GM21737 (cell line): ENCODE results near the gene GIN1.
"Not testable (repeated sequence)": the region's sequence is repeated elsewhere in the genome, so short reads cannot be mapped to it uniquely, and the experiment has no call there.

ENCODE experiments used
- ATAC-seq: cut with Tn5 transposase; IDR thresholded peaks from one replicate; pipeline ENCODE4 v1.9.1; 2021; ENCODE audit warnings: mild to moderate bottlenecking, moderate library complexity; ENCODE audit not compliant: unreplicated experiment

The GIN1 gene

DNA sequence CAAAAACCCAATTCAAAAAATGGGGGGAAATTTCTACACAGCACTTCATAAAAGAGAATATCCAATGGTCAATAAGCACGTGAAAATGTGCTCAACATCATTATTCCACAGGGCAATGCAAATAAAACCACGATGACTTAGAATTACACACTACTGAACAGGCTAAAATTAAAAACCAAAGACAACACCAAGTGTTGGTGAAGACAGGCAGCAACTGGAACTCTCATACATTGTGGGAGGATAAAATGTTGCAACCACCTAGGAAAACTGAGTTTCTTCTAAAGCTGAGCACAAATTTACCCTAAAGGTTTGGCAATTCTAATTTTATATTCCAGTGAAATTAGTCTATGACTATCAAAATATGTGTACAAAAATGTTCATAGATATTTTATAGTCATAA lies 9.5 kb downstream of the GIN1 start:
- no peak for ATAC-seq

DNA sequence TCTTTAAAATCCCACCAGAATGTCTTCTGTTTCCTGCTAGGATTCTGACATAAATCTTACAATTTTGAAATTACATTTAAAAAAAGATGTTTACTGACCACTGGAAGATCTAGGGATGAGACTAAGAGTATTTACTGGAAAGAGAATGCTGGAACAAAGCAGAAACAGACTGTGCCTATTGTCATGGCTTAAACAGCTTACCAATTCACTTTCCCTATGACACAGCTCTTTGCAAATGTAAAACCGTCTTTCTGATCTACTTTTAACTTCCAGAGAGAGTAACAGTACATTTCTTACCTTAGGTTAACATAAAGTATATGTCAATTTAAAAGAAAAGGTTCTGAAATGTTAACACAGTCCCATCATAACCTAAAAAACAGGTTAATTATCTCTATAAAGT lies 10.7 kb downstream of the GIN1 start:
- no peak for ATAC-seq

DNA sequence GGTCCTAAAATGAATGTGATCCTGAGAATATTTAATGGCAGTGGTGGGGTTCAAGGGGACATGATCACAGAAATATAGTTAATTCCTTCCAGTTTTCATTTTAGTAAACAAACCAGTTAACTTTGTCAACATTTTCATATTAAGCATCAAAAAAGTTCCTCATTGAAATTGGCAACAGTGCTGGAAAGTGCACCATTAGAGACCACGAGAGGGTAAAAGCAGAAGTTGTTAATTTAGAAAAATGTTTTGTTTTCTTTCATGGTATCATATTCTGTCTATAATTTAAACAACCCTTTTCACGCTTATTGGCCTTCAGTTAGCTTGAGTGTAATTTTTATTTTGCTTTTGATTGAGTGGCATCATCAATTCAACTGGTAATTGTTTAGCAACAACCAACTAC lies 11.9 kb downstream of the GIN1 start:
- ATAC-seq = no peak

DNA sequence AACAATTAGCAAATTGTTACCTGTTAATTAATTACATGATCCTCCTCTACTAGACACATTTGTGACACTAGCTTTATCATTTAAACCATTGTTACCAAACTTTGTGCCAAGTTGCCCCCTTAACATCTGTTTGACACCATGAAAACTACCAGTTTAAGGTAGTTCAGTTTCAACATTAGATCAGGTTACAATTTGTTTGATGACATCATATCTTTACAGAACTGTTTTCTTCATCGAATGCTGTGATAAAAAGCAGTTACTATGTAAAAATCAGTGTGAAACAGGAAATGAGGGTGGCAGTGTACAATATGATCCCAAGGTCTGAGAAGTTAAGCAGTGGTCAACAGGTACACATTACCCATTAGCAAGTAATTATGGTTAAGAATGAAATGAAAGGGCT lies 17.7 kb downstream of the GIN1 start:
- no peak for ATAC-seq

DNA sequence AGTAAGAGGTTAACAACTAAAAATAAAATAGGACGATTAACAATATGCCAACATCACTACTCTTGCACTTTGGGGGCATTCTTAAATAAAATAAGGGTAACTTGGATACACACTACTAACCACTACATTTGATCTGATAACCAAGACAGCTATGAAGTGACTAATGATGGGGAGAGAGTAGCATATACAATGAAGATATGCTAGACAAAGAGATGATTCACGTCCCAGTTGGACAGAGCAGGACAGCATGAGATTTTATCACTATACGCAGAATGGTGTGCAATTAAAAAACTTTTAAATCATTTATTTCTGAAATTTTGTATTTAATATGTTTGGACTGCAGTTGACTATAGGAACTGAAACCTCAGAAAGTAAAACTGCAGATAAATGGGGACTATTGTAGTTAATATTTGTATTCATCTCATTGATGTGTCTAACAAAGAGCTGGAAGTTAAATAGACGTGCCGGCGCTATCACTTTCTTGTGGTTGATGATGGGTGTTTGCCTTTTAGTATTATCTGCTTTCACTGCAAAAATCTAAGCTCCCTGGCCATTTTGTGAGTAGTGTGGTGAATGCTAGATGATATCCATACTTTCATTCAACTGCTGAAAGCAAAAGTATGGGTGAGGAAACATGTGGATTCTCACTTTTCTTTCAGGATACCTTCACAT lies 18.7 kb downstream of the GIN1 start:
- no peak for ATAC-seq

DNA sequence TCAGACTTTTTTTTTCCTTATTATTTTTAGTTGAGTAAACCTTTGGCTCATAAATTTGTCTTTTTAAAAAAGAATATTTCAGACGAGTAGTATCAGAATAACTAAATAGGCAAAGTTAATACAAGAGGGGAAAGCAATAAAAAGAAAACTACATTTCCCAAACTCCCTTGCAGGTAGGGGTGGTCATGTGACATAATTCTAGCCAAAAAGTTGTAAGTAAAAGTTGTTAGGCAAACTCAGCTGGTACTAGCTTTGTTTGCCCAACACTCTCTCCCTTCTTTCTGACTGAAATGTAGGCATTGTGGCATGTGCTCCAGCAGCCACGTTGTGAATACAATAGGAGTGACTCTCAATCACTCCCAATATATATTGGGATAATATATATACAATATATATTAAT lies 20.9 kb downstream of the GIN1 start:
- ATAC-seq = no peak

DNA sequence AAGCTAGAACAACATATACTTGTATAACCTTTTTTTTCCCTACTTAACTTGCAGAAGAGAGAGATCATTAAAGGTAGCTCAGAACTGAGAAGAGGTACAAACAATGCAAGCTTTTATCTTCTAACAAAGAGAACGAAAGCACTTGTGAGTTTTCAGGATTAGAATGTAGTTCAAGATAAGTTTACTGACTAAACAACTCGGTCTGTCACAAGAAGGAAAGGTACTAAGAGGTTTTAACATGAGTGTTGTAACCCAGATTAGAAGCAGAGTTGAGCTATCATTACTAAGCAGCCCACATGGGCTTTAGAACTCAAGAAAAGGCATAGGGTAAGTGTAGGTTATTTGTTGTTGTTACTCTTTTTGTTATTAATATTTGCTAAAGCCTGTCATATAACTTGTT lies 25.2 kb downstream of the GIN1 start:
- ATAC-seq = no peak

DNA sequence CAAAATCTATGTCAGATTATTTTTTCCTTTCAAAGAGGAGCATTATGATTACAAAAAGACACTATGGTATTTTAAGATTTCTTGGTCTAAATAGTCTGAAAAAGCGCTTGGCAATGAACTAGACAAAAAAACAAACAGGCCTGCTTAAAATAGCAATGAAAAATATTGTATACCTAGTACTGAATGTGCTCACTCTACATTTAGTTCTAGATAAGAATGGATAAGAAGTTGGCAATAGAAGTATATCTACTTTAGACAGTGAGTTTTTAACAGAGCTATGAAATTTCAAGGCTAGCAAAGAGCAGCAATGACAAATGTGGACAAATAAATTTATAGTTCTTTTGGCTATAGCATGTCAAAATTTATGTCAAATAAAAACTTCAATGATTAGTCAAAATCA lies 26.2 kb downstream of the GIN1 start:
- no peak for ATAC-seq

DNA sequence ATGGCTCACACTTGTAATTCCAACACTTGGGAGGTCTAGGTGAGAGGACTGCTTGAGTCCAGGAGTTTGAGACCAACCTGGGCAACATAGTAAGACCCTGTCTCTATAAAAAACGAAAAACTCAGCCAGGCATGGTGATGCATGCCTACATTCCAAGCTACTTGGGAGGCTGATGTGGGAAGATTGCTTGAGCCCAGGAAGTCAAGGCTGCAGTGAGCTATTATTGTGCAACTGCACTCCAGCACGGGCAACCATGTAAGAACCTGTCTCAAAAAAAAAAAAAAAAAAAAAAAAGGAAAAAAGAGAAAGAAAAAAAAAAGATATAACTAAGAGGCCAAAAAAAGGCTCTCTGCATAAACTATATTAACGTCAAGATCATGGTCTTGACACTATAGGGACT lies 27.3 kb downstream of the GIN1 start:
- no peak for ATAC-seq

DNA sequence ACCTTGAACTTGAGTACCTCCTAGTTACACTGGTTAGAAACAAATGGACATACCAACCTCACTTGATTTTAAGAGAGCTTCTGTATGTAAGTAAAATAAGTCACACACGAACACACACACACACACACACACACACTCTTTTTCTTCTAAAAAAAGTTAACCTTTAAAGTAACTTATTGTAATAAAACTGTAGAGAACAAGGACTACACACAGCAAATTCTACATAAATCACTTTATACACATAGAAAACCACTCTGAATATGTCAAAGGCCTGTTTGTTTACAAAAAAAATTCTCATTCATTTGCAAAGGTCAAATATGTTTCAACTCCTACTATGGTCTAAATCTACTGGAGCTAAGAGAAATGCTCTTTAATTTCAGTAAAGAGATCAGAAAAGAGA lies 29.1 kb downstream of the GIN1 start:
- ATAC-seq = no peak

DNA sequence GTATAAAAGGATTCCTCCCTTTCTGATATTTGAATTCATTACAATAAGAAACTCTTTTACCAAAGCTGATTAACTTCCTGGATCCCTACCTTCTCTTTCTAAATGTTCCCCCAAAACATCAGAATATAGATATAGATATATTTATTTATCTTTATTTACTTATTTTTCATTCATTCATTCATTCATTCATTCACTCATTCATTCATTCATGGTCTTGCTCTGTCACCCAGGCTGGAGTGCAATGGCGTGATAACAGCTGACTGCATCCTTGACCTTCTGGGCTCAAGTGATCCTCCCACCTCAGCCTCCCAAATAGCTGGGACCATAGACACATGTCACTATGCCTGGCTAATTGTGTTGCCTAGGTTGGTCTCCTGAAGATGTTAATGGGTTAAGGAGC lies 30.7 kb downstream of the GIN1 start:
- no peak for ATAC-seq

DNA sequence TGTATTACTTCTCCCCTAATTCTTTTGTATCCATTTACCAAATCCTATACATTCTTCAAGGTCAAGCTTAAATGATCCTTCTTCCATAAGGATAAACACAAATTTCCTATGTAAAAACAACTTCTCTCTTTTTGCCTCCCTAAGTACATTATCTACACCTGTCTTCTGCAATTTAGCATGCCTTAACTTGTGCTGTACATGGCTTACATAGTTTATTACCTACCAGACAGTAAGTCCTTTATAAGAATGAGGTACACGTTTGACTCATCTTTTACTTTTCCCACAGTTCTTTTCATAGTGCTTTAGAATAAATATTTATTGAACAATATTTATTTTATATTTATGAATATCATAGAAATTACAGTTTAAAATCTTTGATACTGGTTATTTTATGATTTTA lies 33.4 kb downstream of the GIN1 start:
- no peak for ATAC-seq

DNA sequence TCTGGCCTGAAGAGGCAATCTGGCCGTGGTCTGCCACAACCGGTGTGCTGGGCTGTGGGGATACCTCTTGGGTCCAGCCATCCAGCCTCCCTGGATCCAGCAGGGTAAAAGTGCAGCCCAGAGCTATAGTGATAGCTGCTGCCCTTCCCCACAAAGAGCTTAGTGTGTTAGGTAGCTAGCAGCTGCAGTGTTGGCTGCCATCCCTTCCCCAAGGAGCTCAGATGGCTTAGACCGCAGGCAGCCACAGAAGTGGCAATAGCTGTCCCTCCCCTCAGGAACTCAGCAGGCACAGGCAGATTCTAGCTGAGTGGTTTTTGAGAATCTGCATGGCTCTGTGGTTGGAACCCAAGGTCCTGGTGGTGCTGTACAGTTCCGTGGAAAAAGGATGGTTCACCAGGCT lies 40.1 kb downstream of the GIN1 start:
- no peak for ATAC-seq

DNA sequence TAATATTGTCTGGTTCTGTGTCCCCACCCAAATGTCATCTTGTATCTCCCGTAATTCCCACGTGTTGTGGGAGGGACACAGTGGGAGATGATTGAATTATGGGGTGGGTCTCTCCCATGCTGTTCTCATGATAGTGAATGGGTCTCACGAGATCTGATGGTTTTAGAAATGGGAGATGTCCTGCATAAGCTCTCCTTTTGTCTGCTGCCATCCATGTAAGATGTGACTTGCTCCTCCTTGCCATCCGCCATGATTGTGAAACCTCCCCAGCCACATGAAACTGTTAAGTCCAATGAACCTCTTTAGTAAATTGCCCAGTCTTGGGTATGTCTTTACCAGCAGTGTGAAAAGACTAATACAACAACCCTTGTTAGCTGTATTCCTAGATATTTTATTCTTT lies 44.5 kb downstream of the GIN1 start:
- ATAC-seq = no peak

DNA sequence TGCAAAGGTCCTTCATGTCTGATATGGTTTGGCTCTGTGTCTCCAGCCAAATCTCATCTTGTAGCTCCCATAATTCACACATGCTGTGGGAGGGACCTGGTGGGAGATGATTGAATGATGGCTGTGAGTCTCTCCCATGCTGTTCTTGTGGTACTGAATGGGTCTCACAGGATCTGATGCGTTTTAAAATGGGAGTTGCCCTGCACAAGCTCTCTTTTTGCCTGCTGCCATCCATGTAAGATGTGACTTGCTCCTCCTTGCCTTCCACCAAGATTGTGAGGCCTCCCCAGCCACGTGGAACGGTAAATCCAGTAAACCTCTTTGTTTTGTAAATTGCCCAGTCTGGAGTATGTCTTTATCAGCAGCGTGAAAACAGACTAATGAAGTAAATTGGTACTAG lies 46.4 kb downstream of the GIN1 start:
- ATAC-seq = not testable (repeated sequence)

DNA sequence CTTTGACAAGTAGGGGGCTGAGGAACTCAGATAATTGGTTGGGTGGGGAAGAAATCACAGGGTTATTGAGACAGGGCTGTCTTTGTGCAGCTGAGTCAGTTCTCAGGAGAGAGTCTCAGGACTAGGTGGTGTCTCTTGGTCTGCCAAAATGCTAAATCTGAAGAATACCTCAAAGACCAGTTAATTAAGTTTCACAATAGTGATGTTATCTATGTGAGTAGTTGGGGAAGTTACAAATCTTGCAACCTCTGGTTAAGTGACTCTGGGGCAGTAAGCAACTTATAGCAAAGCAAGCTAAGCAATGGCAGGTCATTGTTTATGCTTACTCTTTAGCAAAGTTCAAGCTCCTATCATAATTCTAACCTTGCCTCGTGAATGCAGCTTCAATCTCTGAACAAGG lies 53.6 kb downstream of the GIN1 start:
- ATAC-seq = no peak

DNA sequence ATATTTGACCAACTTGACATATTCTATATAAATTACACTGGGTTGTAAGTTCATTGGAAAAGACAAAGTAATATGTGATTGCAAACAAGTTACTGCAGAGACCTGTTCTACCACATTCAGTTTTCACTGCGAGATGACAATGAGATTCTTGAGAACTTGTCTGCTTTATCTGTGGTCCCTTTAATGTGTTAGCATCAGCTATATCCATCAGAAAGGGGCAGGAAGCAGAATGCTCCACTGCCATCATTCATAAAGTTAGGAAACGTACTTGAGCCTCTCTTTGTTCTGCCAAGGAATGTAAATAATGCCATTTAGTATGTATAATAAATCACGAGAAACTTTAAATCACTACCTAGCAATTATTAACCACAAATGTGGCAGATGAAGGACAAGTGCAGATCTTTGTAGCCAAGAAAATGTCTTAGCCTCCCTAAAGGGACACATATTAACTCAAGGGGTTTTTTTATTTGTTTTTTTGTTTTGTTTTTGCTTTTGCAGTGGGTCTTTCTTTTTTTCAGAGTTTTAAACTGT lies 59.4 kb downstream of the GIN1 start:
- no peak for ATAC-seq

DNA sequence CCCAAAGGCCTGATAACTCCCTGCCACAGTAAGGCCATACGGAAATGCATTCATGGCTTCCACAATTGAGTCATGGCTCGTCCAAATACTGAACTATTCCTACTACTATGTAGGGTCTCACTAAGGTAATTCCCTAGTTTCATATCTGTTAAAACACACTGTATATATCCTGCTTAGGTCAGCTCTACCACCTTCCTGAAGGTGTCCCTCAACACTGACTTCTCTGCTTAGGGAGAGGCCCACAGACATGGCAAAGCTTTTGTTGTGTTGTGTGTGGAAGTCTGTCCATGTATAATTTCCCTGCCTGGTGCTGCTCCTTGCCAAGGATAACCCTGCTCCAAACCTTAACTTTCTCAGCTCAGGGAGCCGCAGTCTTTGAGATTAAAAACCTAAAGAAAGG lies 60.4 kb downstream of the GIN1 start:
- no peak for ATAC-seq

DNA sequence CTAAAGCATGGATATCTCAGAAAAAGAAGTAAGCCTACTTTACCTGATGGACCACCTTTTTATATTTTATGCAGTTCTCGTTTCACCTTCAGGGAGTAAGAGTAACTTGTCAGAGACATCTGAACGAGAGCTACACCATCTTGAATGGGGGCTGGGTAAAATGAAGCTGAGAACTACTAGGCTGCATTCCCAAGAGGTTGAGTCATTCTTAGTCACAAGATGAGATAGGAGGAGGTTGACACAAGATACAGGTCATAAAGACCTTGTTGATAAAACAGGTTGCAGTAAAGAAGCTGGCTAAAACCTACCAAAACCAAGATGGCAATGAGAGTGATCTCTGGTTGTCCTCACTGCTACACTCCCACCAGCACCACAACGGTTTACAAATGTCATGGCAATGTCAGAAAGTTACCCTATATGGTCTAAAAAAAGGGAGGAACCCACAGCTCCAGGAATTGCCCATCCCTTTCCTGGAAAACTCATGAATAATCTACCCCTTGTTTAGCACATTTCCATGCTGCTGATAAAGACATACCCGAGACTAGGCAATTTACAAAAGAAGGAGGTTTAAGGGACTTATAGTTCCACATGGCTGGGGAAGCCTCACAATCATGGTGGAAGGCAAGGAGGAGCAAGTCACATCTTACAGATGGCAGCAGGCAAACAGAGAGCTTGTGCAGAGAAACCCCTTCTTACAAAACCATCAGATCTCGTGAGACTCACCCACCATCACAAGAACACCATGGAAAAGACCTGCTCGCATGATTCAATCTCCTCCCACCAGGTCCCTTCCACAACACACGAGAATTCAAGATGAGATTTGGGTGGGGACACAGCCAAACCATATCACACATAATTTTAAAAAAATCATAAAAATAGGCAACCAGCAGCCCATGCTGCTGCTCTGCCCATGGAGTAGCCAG lies 62.5 kb downstream of the GIN1 start:
- ATAC-seq = no peak

DNA sequence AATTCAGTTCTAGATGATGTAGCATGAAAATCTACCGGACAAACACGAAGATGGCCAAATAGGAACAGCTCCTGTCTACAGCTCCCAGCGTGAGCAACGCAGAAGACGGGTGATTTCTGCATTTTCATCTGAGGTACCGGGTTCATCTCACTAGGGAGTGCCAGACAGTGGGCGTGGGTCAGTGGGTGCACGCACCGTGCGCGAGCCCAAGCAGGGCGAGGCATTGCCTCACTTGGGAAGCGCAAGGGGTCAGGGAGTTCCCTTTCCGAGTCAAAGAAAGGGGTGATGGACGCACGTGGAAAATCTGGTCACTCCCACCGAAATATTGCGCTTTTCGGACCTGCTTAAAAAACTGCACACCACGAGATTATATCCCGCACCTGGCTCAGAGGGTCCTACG lies 73.2 kb downstream of the GIN1 start:
- not testable (repeated sequence) for ATAC-seq

DNA sequence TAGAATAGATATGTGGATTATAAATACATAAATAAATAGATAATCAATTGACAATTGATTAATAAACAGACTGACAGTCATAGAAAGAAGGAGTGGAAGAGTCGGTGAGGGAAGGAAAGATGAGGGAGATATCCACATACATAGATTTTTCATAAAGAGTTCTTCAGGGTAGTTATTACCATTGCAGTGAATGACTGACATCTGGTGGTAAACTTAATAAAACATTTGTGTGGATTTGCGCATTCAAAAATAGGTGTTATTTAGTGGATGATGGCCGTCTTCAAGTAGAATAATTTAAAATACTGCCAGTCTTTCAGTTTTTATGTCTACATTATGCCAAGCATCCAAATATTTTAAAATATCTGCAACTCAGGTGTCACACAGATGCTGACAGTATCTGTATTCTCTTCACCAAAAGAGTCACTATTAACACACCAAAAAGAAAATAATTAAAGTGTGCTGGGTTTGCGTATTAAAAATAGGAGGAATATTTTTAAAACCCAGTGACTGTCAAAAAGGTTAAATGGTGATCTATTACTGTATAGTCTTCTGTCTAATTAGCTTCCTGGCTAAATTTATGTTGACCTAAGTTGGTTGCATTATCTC lies 78.8 kb downstream of the GIN1 start:
- no peak for ATAC-seq
